HepG2 (cell line): Measurements from ENCODE around the gene GART. TPM values are rescaled to one million over a fixed set of nuclear protein-coding genes. Genes with fewer than 3 reads are reported as not detected.

Experiments used
- ATAC-seq: fragments of 200-7000 bp; cut with Tn5 transposase; 3 replicates; pipeline ENCODE4 v1.9.1; 2020; ENCODE audit warnings: mild to moderate bottlenecking, moderate library complexity
- BruUV-seq: library from RNA; stranded (reverse); fragments of 400-500 nt; replicated peaks from 2 replicates; lab custom pipeline; 2021; lab: Mats Ljungman, UMichigan
- CTCF ChIA-PET: fragments of 300-600 bp; formaldehyde crosslinking; extraction: SDS; loops from one replicate; lab custom pipeline; 2021; ENCODE audit warnings: low total read pairs, inconsistent platforms, low intra/inter-chr PET ratio; lab: Yijun Ruan, JAX
- POLR2A ChIA-PET: fragments of 350-600 bp; sonication (Branson Sonifier 250); formaldehyde crosslinking; loops from one replicate; lab custom pipeline; 2020; ENCODE audit warnings: antibody characterized with exemption, inconsistent platforms; lab: Yijun Ruan, JAX
- DNase-seq: peaks from one replicate; pipeline ENCODE4 v3.0.0-alpha.2; 2015; ENCODE audit warnings: low spot score
- FAIRE-seq: peaks from 3 replicates; lab custom pipeline; 2011; peaks lifted over from hg19 to GRCh38; lab: Jason Lieb, UNC
- H2AFZ ChIP-seq: one replicate; pipeline ENCODE4 v1.6.1; 2011; ENCODE audit warnings: low read length, inconsistent platforms
- H3K27ac ChIP-seq: fragments of 300-600 bp; 3 replicates; pipeline ENCODE4 v1.8.0; 2011; ENCODE audit warnings: mixed run types, mild to moderate bottlenecking, mixed read lengths, low read length, inconsistent platforms; ENCODE audit not compliant: insufficient read depth; ENCODE audit errors: extremely low read length
- H3K27me3 ChIP-seq, 2 experiments: fragments of 200-600 bp in 1 of 2; 2 replicates in 1 of 2; 3 replicates in 1 of 2; pipeline versions ENCODE4 v1.6.0 to v1.8.0; 2011; ENCODE audit warnings: low read length in 2 of 2, mild to moderate bottlenecking in 2 of 2, moderate library complexity in 2 of 2, inconsistent platforms in 1 of 2; ENCODE audit not compliant: insufficient read depth in 2 of 2, control insufficient read depth in 1 of 2
- H3K36me3 ChIP-seq, 2 experiments: fragments of 200-600 bp in 1 of 2; replicated peaks in 1 of 2; 2 replicates in 1 of 2; 3 replicates in 1 of 2; pipeline versions ENCODE4 v1.5.1 to v1.8.0; 2011; ENCODE audit warnings: low read length in 2 of 2, inconsistent platforms in 1 of 2; ENCODE audit not compliant: insufficient read depth in 2 of 2, control insufficient read depth in 1 of 2
- H3K4me1 ChIP-seq: 2 replicates; pipeline ENCODE4 v1.5.1; 2012; ENCODE audit warnings: low read length, inconsistent platforms; ENCODE audit not compliant: insufficient read depth
- H3K4me2 ChIP-seq: 2 replicates; pipeline ENCODE4 v1.6.0; 2011; ENCODE audit warnings: low read depth, low read length, inconsistent platforms
- H3K4me3 ChIP-seq, 3 experiments: fragments of 200-600 bp in 1 of 3; sonication (generic), shearing (Covaris generic) in 1 of 3; replicated peaks in 1 of 3; 2 replicates each; pipeline ENCODE4 v1.5.1; 2011 to 2016; ENCODE audit warnings: low read length in 3 of 3, inconsistent platforms in 2 of 3, low read depth in 2 of 3, mild to moderate bottlenecking in 2 of 3, control low read depth in 1 of 3, mixed read lengths in 1 of 3; ENCODE audit not compliant: insufficient read depth in 1 of 3
- H3K79me2 ChIP-seq: one replicate; pipeline ENCODE4 v1.6.1; 2011; ENCODE audit warnings: low read length, inconsistent platforms; ENCODE audit not compliant: insufficient read depth
- H3K9ac ChIP-seq: 2 replicates; pipeline ENCODE4 v1.6.0; 2011; ENCODE audit warnings: mild to moderate bottlenecking, low read depth, low read length, inconsistent platforms; ENCODE audit not compliant: insufficient read depth
- H3K9me3 ChIP-seq: 2 replicates; pipeline ENCODE4 v1.5.1; 2012; ENCODE audit warnings: mild to moderate bottlenecking, low read length
- H4K20me1 ChIP-seq: 2 replicates; pipeline ENCODE4 v1.6.0; 2011; ENCODE audit warnings: inconsistent platforms, mild to moderate bottlenecking, low read length, moderate library complexity; ENCODE audit not compliant: insufficient read depth
- KDM1A ChIP-seq: IDR thresholded peaks from 2 replicates; pipeline ENCODE4 v1.6.1; 2016; ENCODE audit warnings: missing compliant biosample characterization
- PRDM10 ChIP-seq: sonication (generic); formaldehyde crosslinking; IDR thresholded peaks from 2 replicates; pipeline ENCODE4 v1.4.0; 2020; ENCODE audit warnings: low read depth, missing genetic modification reagents
- YEATS2 ChIP-seq: sonication (generic); formaldehyde crosslinking; IDR thresholded peaks from 2 replicates; pipeline ENCODE4 v1.4.0; 2020; ENCODE audit warnings: missing genetic modification reagents, borderline replicate concordance
- WGBS: methylation state at CpG from one replicate; pipeline ENCODE4 v1.1.6; 2017; ENCODE audit warnings: low lambda C conversion rate; 5-methylcytosine and 5-hydroxymethylcytosine counted together
- in situ Hi-C: cut with HindIII; loops from 2 replicates; pipeline ENCODE4 v1.10.0; 2017; ENCODE audit warnings: low pct_unique_long_range_greater_than_20kb; ENCODE audit not compliant: extremely low pct_ligation_motif_present
- intact Hi-C: fragments of 100-400 bp; cut with micrococcal nuclease; formaldehyde crosslinking; loops from one replicate; pipeline ENCODE4 v1.10.0; 2022; ENCODE audit not compliant: unreplicated experiment
- polyA plus RNA-seq, 8 experiments: library from polyadenylated mRNA; depleted of rRNA in 3 of 8; stranded (reverse) in 7 of 8; unstranded in 1 of 8; fragments of >200 nt; fragmentation: Illumina TruSeq in 4 of 8; extraction: Trizol in 4 of 8; gene quantifications; 2 replicates each; pipeline versions ENCODE4 v1.2.1 to v1.2.3, GENCODE V29; 2011 to 2016; ENCODE audit warnings: low read depth in 4 of 8, missing spikeins in 1 of 8, mixed read lengths in 1 of 8; ENCODE audit not compliant: insufficient read depth in 1 of 8
- total RNA-seq, 5 experiments: library from RNA; depleted of rRNA; stranded (reverse); fragments of >200 nt; fragmentation: Illumina TruSeq; extraction: Trizol; gene quantifications; 2 replicates each; pipeline ENCODE4 v1.2.3, GENCODE V29; 2016; ENCODE audit warnings: low read depth in 1 of 5
- TF ChIP-seq, protein P1 (sequence below): sonication (generic); formaldehyde crosslinking; conservative IDR thresholded peaks from 2 replicates; pipeline ENCODE4 v1.4.0; 2020; ENCODE audit warnings: missing genetic modification reagents
- TF ChIP-seq, protein P2 (sequence below): sonication (generic); formaldehyde crosslinking; IDR thresholded peaks from 2 replicates; pipeline ENCODE4 v1.5.1; 2020; ENCODE audit warnings: missing genetic modification reagents, mild to moderate bottlenecking, borderline replicate concordance

GART gene
- total and polyA plus RNA-seq, 2 of the 13 experiments (the other 11 are each of a cell fraction or from before 2014, with no cell fraction given): 17.9 to 109 TPM

DNA sequence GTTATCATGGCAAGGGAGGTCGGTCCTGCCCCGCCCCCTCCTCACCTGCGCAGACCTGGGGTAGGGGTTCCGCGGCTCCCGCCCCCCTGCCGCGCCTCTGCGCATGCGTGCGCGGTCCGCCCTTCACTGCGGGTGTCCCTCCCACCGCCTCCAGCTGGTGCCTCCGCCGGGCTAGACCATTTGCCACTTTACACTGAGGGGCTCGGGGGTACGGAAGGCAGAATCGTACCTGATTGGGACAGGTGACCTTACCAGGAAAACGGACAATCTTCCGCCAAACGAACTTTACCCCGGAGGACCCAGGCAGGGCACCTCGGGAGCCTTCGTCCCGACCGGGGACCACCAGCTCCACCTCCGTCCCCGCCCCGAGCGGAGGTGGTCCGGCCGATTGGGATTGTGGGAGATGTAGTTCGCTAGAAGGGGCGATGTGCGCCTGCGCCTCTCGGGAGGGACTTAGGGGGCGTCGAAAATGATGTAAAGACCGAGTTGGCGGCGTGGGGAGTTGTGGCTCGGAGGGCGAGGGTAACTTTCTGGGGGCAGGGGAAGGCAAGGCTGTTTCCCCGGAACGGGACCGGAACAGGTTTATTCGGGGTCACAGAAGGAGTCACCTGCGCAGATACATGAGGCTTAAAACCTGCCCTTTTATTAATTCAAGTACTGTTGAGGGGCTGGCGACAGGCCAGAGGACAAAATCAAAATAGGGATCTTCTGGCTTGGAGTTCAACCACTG lies 50.4 kb downstream of the GART start, which contains the start of gene DNAJC28:
Gene DNAJC28, minus strand, starts transcription at position 344 of the 730 bp plus-strand sequence. CDS start 2,323 bp downstream, outside the sequence.
- WGBS: under 1% methylated on average over 24 of the region's 52 CpGs
- Histone ChIP-seq H3K27me3 (no peaks in the 10 kb centered on the region; a peak in 1 of 5 replicates), H3K4me3 (peak within 1 kb of the TSS; percentile 78 to 89 (median 81)), H2AFZ (peak within 1 kb of the TSS; percentile 94), H3K4me2 (peak within 1 kb of the TSS; percentile 84), H3K36me3 (no peaks in the 10 kb centered on the region), H4K20me1 (no peaks in the 10 kb centered on the region), H3K79me2 (no peaks in the 10 kb centered on the region), H3K4me1 (peaks cover 26% of the 10 kb centered on the region), H3K9me3 (no peaks in the 10 kb centered on the region), H3K27ac (peak within 1 kb of the TSS; percentile 56), H3K9ac (peak within 1 kb of the TSS; percentile 64)
- peak; percentile 87 for DNase-seq
- ChIA-PET POLR2A (interaction anchor here (0.7 to 5.1 kb wide), 9 partner anchors 10 to 98 kb away, joined by 3 to 96 read pairs (median 4); partner anchors contain the start of genes DONSON, GART, SON and TMEM50B), CTCF (no interaction called here)
- intact Hi-C loops (no loop called here), in situ Hi-C loops (no loop called here)
- ATAC-seq: peak; percentile 96
- FAIRE-seq: peak; percentile 84
- no TSS peak for BruUV-seq
- TF ChIP-seq PRDM10 (CRISPR knock-in tag) (peak; percentile 99), KDM1A (no peak), YEATS2 (CRISPR knock-in tag) (peak; percentile 47; the same call in 1 of the 2 replicates)
- TF ChIP-seq, protein P1, sequence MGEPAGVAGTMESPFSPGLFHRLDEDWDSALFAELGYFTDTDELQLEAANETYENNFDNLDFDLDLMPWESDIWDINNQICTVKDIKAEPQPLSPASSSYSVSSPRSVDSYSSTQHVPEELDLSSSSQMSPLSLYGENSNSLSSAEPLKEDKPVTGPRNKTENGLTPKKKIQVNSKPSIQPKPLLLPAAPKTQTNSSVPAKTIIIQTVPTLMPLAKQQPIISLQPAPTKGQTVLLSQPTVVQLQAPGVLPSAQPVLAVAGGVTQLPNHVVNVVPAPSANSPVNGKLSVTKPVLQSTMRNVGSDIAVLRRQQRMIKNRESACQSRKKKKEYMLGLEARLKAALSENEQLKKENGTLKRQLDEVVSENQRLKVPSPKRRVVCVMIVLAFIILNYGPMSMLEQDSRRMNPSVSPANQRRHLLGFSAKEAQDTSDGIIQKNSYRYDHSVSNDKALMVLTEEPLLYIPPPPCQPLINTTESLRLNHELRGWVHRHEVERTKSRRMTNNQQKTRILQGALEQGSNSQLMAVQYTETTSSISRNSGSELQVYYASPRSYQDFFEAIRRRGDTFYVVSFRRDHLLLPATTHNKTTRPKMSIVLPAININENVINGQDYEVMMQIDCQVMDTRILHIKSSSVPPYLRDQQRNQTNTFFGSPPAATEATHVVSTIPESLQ (CRISPR knock-in tag): no peak
- TF ChIP-seq, protein P2, sequence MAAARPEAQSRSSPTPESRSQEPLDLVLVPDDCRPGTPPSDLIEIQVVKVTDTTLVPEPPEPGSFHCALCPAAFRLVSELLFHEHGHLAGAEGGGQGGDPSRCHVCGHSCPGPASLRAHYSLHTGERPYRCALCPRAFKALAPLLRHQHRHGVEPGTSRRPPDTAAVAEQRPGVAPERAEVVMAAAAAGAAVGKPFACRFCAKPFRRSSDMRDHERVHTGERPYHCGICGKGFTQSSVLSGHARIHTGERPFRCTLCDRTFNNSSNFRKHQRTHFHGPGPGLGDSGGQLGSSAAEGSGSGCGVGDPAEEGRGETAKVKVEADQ (CRISPR knock-in tag): peak; percentile 82; the same call in 1 of the 2 replicates
